CD4-positive, alpha-beta T cell (primary cell): Measurements from ENCODE around the gene PPP2R5D. TPM values are rescaled to one million over a fixed set of nuclear protein-coding genes. Genes with fewer than 3 reads are reported as not detected.

Source experiments
- ATAC-seq: fragments of 200-7000 bp; cut with Tn5 transposase; one replicate; pipeline ENCODE4 v1.10.0; 2022; ENCODE audit warnings: mild to moderate bottlenecking; ENCODE audit not compliant: poor library complexity
- CTCF ChIA-PET: fragments of 350-600 bp; sonication (Branson Sonifier 250); formaldehyde crosslinking; loops from one replicate; lab custom pipeline; 2021; ENCODE audit warnings: antibody characterized with exemption, inconsistent platforms; lab: Charles Lee
- POLR2A ChIA-PET: fragments of 350-600 bp; sonication (Branson Sonifier 250); formaldehyde crosslinking; loops from one replicate; lab custom pipeline; 2021; ENCODE audit warnings: antibody characterized with exemption, inconsistent platforms; lab: Charles Lee
- DNase-seq, 14 experiments: peaks; one replicate each; pipeline ENCODE4 v3.0.0-alpha.2; 2013 to 2020; ENCODE audit warnings: mixed read lengths in 2 of 14
- H3K27ac ChIP-seq, 2 donors: one replicate each; pipeline versions ENCODE4 v1.5.1 to v1.7.0; 2013; ENCODE audit warnings: low read length in 2 of 2, low read depth in 1 of 2, mild to moderate bottlenecking in 1 of 2
- H3K27me3 ChIP-seq, 2 experiments: 1 replicate in 1 of 2; 2 replicates in 1 of 2; pipeline versions ENCODE4 v1.6.1 to v1.7.0; 2013; ENCODE audit warnings: low read length in 2 of 2, control low read depth in 1 of 2, mild to moderate bottlenecking in 1 of 2, moderate library complexity in 1 of 2; ENCODE audit not compliant: insufficient read depth in 2 of 2, control insufficient read depth in 1 of 2
- H3K36me3 ChIP-seq: one replicate; pipeline ENCODE4 v1.6.1; 2013; ENCODE audit warnings: low read length, control low read depth; ENCODE audit not compliant: insufficient read depth
- H3K4me1 ChIP-seq: one replicate; pipeline ENCODE4 v1.6.1; 2013; ENCODE audit warnings: low read length, control low read depth; ENCODE audit not compliant: insufficient read depth
- H3K4me3 ChIP-seq: one replicate; pipeline ENCODE4 v1.5.1; 2013; ENCODE audit warnings: mild to moderate bottlenecking, low read length, moderate library complexity
- H3K9me3 ChIP-seq, 2 experiments: 1 replicate in 1 of 2; 2 replicates in 1 of 2; pipeline versions ENCODE4 v1.6.1 to v1.7.0; 2013; ENCODE audit warnings: low read length in 2 of 2, mild to moderate bottlenecking in 2 of 2, control low read depth in 1 of 2, moderate library complexity in 1 of 2; ENCODE audit not compliant: control insufficient read depth in 1 of 2, insufficient read depth in 1 of 2
- H3K27ac Mint-ChIP-seq: one replicate; pipeline ENCODE4 v1.8.0; 2020; ENCODE audit warnings: mixed read lengths
- H3K27me3 Mint-ChIP-seq: one replicate; pipeline ENCODE4 v1.8.0; 2021; ENCODE audit warnings: mixed read lengths
- H3K36me3 Mint-ChIP-seq: one replicate; pipeline ENCODE4 v1.8.0; 2021; ENCODE audit warnings: low read depth, mixed read lengths
- H3K4me1 Mint-ChIP-seq: one replicate; pipeline ENCODE4 v1.8.0; 2021; ENCODE audit warnings: low read depth, mixed read lengths
- H3K4me3 Mint-ChIP-seq: one replicate; pipeline ENCODE4 v1.8.0; 2020; ENCODE audit warnings: mild to moderate bottlenecking, mixed read lengths
- H3K9me3 Mint-ChIP-seq: one replicate; pipeline ENCODE4 v1.8.0; 2020; ENCODE audit warnings: mixed read lengths
- intact Hi-C, 2 experiments: fragments of 100-400 bp; cut with DNase I in 1 of 2; cut with micrococcal nuclease in 1 of 2; formaldehyde crosslinking; loops; one replicate each; pipeline versions ENCODE4 v1.15.1 to v1.9.0; 2023 to 2025; cut with DNase I, micrococcal nuclease
- polyA plus RNA-seq, 2 donors: library from polyadenylated mRNA; unstranded; fragments of 120-200 nt; gene quantifications; one replicate each; pipeline ENCODE4 v1.2.1, GENCODE V29; 2013
- total RNA-seq, 174 experiments: library from RNA in 2 of 174; stranded (reverse) in 2 of 174; gene quantifications; one replicate each; pipeline ENCODE4 v1.2.3 and lab custom pipeline; 2021 to 2026
- TF ChIP-seq, protein P1 (sequence below): fragments of 200-600 bp; IDR thresholded peaks from one replicate; pipeline ENCODE4 v1.8.0; 2022; ENCODE audit warnings: antibody characterized with exemption, mild to moderate bottlenecking

PPP2R5D gene
- 10 to 100 TPM; 15.3 to 17.5 TPM for total RNA-seq
- polyA plus RNA-seq (2013, experiment 1 of 2): 35.1 TPM
- polyA plus RNA-seq (2013, experiment 2 of 2): 37.9 TPM
- 7.8 to 104 (median 51.8) reads per million in 172 experiments for total RNA-seq (lab: John Stamatoyannopoulos, UW)

GRCh38 chr6:42984001-42984923, at the start of gene PPP2R5D:
TSS of gene PPP2R5D (plus strand) at chr6:42984570. CDS start at chr6:42984678, 108 bp downstream.
- peaks cover 18% of the 10 kb centered on the region for H3K36me3 ChIP-seq
- H3K4me1 Mint-ChIP-seq: peaks cover 67% of the 10 kb centered on the region
- H3K27ac Mint-ChIP-seq: peak within 1 kb of the TSS; percentile 96
- H3K27me3 Mint-ChIP-seq: no peaks in the 10 kb centered on the region
- DNase-seq (peak; percentile 93 to 99 (median 96)), ATAC-seq (peak; percentile 90)
- ChIA-PET CTCF (interaction anchor here (0.7 to 1.1 kb wide), 3 partner anchors 8 to 83 kb away, joined by 3 to 4 read pairs (median 3); partner anchors contain the start of gene KLHDC3), POLR2A (interaction anchor here (0.6 to 2.4 kb wide), 36 partner anchors 9 to 1403 kb away, joined by 3 to 91 read pairs (median 6); partner anchors contain the start of genes BICRAL, CDC5L, CNPY3 and CUL7)
- H3K4me3 Mint-ChIP-seq: peak within 1 kb of the TSS; percentile 93
- H3K4me1 ChIP-seq: peaks cover 56% of the 10 kb centered on the region
- peak within 1 kb of the TSS; percentile 81 for H3K4me3 ChIP-seq
- intact Hi-C loops: loop anchor here (1.0 to 2.0 kb wide), 3 partner anchors 29 to 75 kb away; partner anchors contain the start of genes KLC4 (in 1 of the 2), KLHDC3 (in 1 of the 2), MEA1 (in 1 of the 2) and MRPL2 (in 1 of the 2)
- peak within 1 kb of the TSS; percentile 73 to 77 for H3K27ac ChIP-seq
- TF ChIP-seq, protein P1, sequence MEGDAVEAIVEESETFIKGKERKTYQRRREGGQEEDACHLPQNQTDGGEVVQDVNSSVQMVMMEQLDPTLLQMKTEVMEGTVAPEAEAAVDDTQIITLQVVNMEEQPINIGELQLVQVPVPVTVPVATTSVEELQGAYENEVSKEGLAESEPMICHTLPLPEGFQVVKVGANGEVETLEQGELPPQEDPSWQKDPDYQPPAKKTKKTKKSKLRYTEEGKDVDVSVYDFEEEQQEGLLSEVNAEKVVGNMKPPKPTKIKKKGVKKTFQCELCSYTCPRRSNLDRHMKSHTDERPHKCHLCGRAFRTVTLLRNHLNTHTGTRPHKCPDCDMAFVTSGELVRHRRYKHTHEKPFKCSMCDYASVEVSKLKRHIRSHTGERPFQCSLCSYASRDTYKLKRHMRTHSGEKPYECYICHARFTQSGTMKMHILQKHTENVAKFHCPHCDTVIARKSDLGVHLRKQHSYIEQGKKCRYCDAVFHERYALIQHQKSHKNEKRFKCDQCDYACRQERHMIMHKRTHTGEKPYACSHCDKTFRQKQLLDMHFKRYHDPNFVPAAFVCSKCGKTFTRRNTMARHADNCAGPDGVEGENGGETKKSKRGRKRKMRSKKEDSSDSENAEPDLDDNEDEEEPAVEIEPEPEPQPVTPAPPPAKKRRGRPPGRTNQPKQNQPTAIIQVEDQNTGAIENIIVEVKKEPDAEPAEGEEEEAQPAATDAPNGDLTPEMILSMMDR: no peak
- no peaks in the 10 kb centered on the region for H3K9me3 Mint-ChIP-seq
- peaks cover 23% of the 10 kb centered on the region for H3K36me3 Mint-ChIP-seq
- no peaks in the 10 kb centered on the region for H3K27me3 ChIP-seq
- H3K9me3 ChIP-seq: no peaks in the 10 kb centered on the region

DNA sequence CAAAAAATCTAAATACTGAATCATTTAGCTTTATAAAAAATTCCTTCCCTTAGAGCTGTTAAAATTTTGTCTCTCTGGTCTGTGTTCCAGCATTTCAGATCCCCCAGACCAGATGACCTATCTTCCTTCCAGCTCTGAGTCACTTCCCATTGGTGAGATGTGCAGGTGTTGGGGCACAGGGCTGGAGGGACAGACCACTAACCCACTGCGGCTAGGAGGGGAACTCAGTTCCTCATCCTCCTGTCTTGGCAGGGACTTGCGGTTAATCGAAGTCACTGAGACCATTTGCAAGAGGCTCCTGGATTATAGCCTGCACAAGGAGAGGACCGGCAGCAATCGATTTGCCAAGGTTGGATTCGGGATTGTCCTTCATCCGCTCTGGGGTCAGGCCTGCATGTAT, 49.0 kb upstream of the PPP2R5D start:
- DNase-seq (no peak), ATAC-seq (no peak)
- no peaks in the 10 kb centered on the region for H3K9me3 ChIP-seq
- H3K36me3 ChIP-seq: peaks cover 73% of the 10 kb centered on the region
- Mint-ChIP-seq H3K36me3 (peaks cover 89% of the 10 kb centered on the region), H3K9me3 (no peaks in the 10 kb centered on the region), H3K4me1 (peaks cover 41% of the 10 kb centered on the region), H3K27me3 (no peaks in the 10 kb centered on the region), H3K4me3 (no peak overlapping the region), H3K27ac (no peak overlapping the region)
- peaks cover 52% of the 10 kb centered on the region for H3K4me1 ChIP-seq
- H3K4me3 ChIP-seq: no peak overlapping the region
- intact Hi-C loops: no loop called here
- CTCF ChIA-PET: no interaction called here
- H3K27me3 ChIP-seq: no peaks in the 10 kb centered on the region
- POLR2A ChIA-PET: interaction anchor here (1.2 kb wide), 1 partner anchor 44 kb away, joined by 4 read pairs; the partner anchor contains the start of gene PEX6
- no peak overlapping the region for H3K27ac ChIP-seq
- TF ChIP-seq, protein P1: no peak

DNA sequence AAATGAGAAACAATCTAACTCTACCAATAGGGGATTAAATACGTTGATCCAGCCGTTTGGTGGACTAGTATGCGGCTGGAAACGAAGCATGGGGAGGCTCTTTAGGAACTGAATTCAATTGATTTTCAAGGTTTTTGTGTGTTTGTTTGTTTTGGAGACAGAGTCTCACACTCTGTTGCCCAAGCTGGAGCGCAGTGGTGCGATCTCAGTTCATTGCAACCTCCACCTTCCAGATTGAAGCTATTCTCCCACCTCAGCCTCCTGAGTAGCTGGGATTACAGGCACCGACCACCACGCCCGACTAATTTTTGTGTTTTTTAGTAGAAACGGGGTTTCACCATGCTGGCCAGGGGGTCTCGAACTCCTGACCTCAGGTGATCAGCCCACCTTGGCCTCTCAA, 48.0 kb upstream of the PPP2R5D start:
- DNase-seq (no peak), ATAC-seq (no peak)
- H3K4me1 ChIP-seq: peaks cover 41% of the 10 kb centered on the region
- H3K27ac ChIP-seq: no peak overlapping the region
- ChIA-PET POLR2A (no interaction called here), CTCF (no interaction called here)
- intact Hi-C loops: no loop called here
- H3K27ac Mint-ChIP-seq: peak overlapping the region; percentile 44
- no peaks in the 10 kb centered on the region for H3K9me3 ChIP-seq
- TF ChIP-seq, protein P1: no peak
- H3K36me3 Mint-ChIP-seq: peaks cover 93% of the 10 kb centered on the region
- peaks cover 81% of the 10 kb centered on the region for H3K36me3 ChIP-seq
- H3K9me3 Mint-ChIP-seq: no peaks in the 10 kb centered on the region
- no peak overlapping the region for H3K4me3 ChIP-seq
- H3K27me3 Mint-ChIP-seq: no peaks in the 10 kb centered on the region
- no peak overlapping the region for H3K4me3 Mint-ChIP-seq
- H3K4me1 Mint-ChIP-seq: peaks cover 30% of the 10 kb centered on the region
- no peaks in the 10 kb centered on the region for H3K27me3 ChIP-seq
